Liver (tissue), 9 donors: ENCODE measurements around the gene SIGLEC9. TPM values are rescaled to one million over a fixed set of nuclear protein-coding genes. Genes with fewer than 3 reads are reported as not detected.

ENCODE experiments used
- DNase-seq: peaks from one replicate; pipeline ENCODE4 v3.0.0-alpha.2; 2017; ENCODE audit warnings: low spot score
- H3K27ac ChIP-seq, 2 donors: one replicate each; pipeline ENCODE4 v1.7.0; 2013; ENCODE audit warnings: inconsistent platforms in 2 of 2, low read length in 2 of 2, control low read depth in 1 of 2, low read depth in 1 of 2, mild to moderate bottlenecking in 1 of 2
- H3K27me3 ChIP-seq, 4 donors: one replicate each; pipeline versions ENCODE4 v1.6.1 to v1.7.0; 2013; ENCODE audit warnings: low read length in 3 of 4, inconsistent platforms in 1 of 4, mild to moderate bottlenecking in 1 of 4, moderate library complexity in 1 of 4; ENCODE audit not compliant: control insufficient read depth in 4 of 4, insufficient read depth in 4 of 4
- H3K36me3 ChIP-seq, 4 donors: one replicate each; pipeline versions ENCODE4 v1.6.1 to v1.7.0; 2013; ENCODE audit warnings: low read length in 3 of 4, mild to moderate bottlenecking in 3 of 4, low read depth in 1 of 4, moderate library complexity in 1 of 4; ENCODE audit not compliant: control insufficient read depth in 4 of 4, insufficient read depth in 3 of 4
- H3K4me1 ChIP-seq, 4 donors: one replicate each; pipeline versions ENCODE4 v1.6.1 to v1.7.0; 2013; ENCODE audit warnings: low read length in 3 of 4, mild to moderate bottlenecking in 3 of 4, moderate library complexity in 1 of 4; ENCODE audit not compliant: control insufficient read depth in 4 of 4, insufficient read depth in 4 of 4
- H3K4me3 ChIP-seq, 3 donors: one replicate each; pipeline versions ENCODE4 v1.6.1 to v1.7.0; 2013; ENCODE audit warnings: low read length in 3 of 3, control low read depth in 1 of 3, low read depth in 1 of 3, mild to moderate bottlenecking in 1 of 3
- H3K9ac ChIP-seq, 2 donors: one replicate each; pipeline ENCODE4 v1.7.0; 2013; ENCODE audit warnings: low read length in 2 of 2, mild to moderate bottlenecking in 2 of 2, moderate library complexity in 2 of 2, control low read depth in 1 of 2, low read depth in 1 of 2
- H3K9me3 ChIP-seq, 4 donors: one replicate each; pipeline versions ENCODE4 v1.6.1 to v1.7.0; 2013; ENCODE audit warnings: low read length in 3 of 4; ENCODE audit not compliant: control insufficient read depth in 4 of 4
- ATF3 ChIP-seq: IDR thresholded peaks from 2 replicates; pipeline ENCODE4 v1.6.1; 2016; ENCODE audit warnings: antibody characterized with exemption
- CTCF ChIP-seq: fragments of 150-350 bp; IDR thresholded peaks from 2 replicates; pipeline ENCODE4 v1.5.1; 2017; ENCODE audit warnings: improper control_type of control experiment, low read depth, low read length; ENCODE audit not compliant: missing input control
- FOXA1 ChIP-seq: IDR thresholded peaks from 2 replicates; pipeline ENCODE4 v1.6.1; 2016; ENCODE audit warnings: antibody characterized with exemption
- FOXA2 ChIP-seq: IDR thresholded peaks from 2 replicates; pipeline ENCODE4 v1.6.1; 2016; ENCODE audit warnings: antibody characterized with exemption
- HNF4A ChIP-seq, 2 donors: conservative IDR thresholded peaks; 2 replicates each; pipeline ENCODE4 v1.6.1; 2016; ENCODE audit warnings: antibody characterized with exemption in 2 of 2, mild to moderate bottlenecking in 2 of 2
- HNF4G ChIP-seq: IDR thresholded peaks from 2 replicates; pipeline ENCODE4 v1.6.1; 2016; ENCODE audit warnings: antibody characterized with exemption
- RAD21 ChIP-seq, 2 donors: IDR thresholded peaks; 2 replicates each; pipeline ENCODE4 v1.6.1; 2016; ENCODE audit warnings: antibody characterized with exemption in 2 of 2, mild to moderate bottlenecking in 2 of 2
- RXRA ChIP-seq, 2 donors: IDR thresholded peaks; 2 replicates each; pipeline ENCODE4 v1.6.1; 2017 to 2018; ENCODE audit warnings: antibody characterized with exemption in 2 of 2, mild to moderate bottlenecking in 1 of 2
- YY1 ChIP-seq: IDR thresholded peaks from 2 replicates; pipeline ENCODE4 v1.6.1; 2016; ENCODE audit warnings: antibody characterized with exemption, mild to moderate bottlenecking
- ZBTB33 ChIP-seq: IDR thresholded peaks from 2 replicates; pipeline ENCODE4 v1.6.1; 2016; ENCODE audit warnings: antibody characterized with exemption
- WGBS: extraction: QIAGEN DNeasy Blood & Tissue Kit; methylation state at CpG from one replicate; pipeline ENCODE4 v1.1.7; 2013; 5-methylcytosine and 5-hydroxymethylcytosine counted together
- polyA plus RNA-seq, 2 donors: library from polyadenylated mRNA; stranded (reverse) in 1 of 2; unstranded in 1 of 2; fragments of 200-250 nt in 1 of 2; fragments of >200 nt in 1 of 2; fragmentation: Nextera tagmentation in 1 of 2; extraction: Ambion mirVana in 1 of 2; gene quantifications; one replicate each; pipeline versions ENCODE4 v1.2.1 to v1.2.3, GENCODE V29; 2013 to 2015
- total RNA-seq, 2 donors: library from RNA; depleted of rRNA; stranded (reverse); fragments of >200 nt; gene quantifications; one replicate each; pipeline ENCODE4 v1.2.3, GENCODE V29; 2014
- TF ChIP-seq, protein P1 (sequence below): IDR thresholded peaks from 2 replicates; pipeline ENCODE4 v1.6.1; 2016; ENCODE audit warnings: antibody characterized with exemption, mild to moderate bottlenecking
- TF ChIP-seq, protein P2 (sequence below): IDR thresholded peaks from 2 replicates; pipeline ENCODE4 v1.6.1; 2016; ENCODE audit warnings: antibody characterized with exemption
- donor health status: healthy.
- donor health status: healthy.
- donor health status: healthy.
- donor health status: healthy.
- donor health status: healthy.

The SIGLEC9 gene
- total and polyA plus RNA-seq, 4 donors: 3.0 to 5.4 (median 4.4) TPM

DNA sequence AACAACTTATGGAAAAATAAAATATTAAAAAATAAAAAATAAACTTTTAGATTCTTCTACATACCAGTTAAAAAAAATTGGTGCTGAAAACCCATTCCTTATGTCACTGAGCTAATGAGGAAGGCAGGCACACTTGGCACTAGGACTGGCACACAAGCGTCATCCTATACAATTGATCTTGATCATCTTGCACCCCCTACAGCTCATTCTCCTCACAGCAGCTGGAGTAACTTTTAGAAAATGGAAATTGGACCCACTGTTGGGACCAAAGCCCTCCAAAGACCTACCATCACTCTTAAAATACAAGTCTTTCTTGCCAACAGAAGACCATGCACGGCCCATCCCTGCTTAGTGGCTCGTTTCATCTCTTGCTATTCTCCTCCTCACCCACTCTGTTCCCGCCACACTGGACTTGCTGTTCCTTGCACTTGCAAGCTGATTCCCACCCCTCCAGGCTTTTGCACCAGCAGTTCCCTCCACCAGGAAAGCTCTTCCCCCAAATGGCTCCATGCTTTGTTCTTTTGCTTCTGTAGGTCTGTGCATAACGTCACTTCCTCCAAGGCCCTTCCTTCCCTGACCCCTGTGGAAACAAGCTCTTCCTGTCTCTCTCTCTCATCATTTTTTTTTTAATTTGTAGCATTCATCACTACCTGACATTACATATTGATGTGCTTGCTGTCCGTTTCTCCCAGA is 28.1 kb upstream of the SIGLEC9 start:
- peaks cover 0 to 3% (median 0%) of the 10 kb centered on the region in 4 donors for H3K4me1 ChIP-seq
- H3K27ac ChIP-seq: no peak overlapping the region
- no peak for DNase-seq
- H3K9ac ChIP-seq: no peak overlapping the region
- H3K27me3 ChIP-seq: no peaks in the 10 kb centered on the region
- TF ChIP-seq ATF3 (no peak), HNF4G (no peak), RXRA (IDR thresholded peaks at IDR 0.05) (no peak), HNF4A (conservative IDR thresholded peaks at IDR 0.05) (no peak), YY1 (no peak)
- TF ChIP-seq, protein P1, sequence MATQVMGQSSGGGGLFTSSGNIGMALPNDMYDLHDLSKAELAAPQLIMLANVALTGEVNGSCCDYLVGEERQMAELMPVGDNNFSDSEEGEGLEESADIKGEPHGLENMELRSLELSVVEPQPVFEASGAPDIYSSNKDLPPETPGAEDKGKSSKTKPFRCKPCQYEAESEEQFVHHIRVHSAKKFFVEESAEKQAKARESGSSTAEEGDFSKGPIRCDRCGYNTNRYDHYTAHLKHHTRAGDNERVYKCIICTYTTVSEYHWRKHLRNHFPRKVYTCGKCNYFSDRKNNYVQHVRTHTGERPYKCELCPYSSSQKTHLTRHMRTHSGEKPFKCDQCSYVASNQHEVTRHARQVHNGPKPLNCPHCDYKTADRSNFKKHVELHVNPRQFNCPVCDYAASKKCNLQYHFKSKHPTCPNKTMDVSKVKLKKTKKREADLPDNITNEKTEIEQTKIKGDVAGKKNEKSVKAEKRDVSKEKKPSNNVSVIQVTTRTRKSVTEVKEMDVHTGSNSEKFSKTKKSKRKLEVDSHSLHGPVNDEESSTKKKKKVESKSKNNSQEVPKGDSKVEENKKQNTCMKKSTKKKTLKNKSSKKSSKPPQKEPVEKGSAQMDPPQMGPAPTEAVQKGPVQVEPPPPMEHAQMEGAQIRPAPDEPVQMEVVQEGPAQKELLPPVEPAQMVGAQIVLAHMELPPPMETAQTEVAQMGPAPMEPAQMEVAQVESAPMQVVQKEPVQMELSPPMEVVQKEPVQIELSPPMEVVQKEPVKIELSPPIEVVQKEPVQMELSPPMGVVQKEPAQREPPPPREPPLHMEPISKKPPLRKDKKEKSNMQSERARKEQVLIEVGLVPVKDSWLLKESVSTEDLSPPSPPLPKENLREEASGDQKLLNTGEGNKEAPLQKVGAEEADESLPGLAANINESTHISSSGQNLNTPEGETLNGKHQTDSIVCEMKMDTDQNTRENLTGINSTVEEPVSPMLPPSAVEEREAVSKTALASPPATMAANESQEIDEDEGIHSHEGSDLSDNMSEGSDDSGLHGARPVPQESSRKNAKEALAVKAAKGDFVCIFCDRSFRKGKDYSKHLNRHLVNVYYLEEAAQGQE: no peak
- H3K36me3 ChIP-seq: peaks cover 0 to 8% (median 0%) of the 10 kb centered on the region in 4 donors
- WGBS: 91% methylated on average over 6 of the region's 6 CpGs
- no peaks in the 10 kb centered on the region for H3K9me3 ChIP-seq
- H3K4me3 ChIP-seq: no peak overlapping the region

- Histone ChIP-seq H3K9ac (no peak overlapping the region), H3K36me3 (peaks cover 0 to 9% (median 1%) of the 10 kb centered on the region in 4 donors), H3K4me1 (peaks cover 0 to 3% (median 0%) of the 10 kb centered on the region in 4 donors), H3K9me3 (no peaks in the 10 kb centered on the region), H3K4me3 (no peak overlapping the region), H3K27me3 (no peaks in the 10 kb centered on the region), H3K27ac (no peak overlapping the region)
- WGBS: 11% methylated on average over 8 of the region's 8 CpGs
- TF ChIP-seq RXRA (IDR thresholded peaks at IDR 0.05) (no peak), FOXA1 (no peak), RAD21 (IDR thresholded peaks at IDR 0.05) (peak in 1 of 2 donors; percentile 63), FOXA2 (no peak), ZBTB33 (no peak), CTCF (peak; percentile 49)
- TF ChIP-seq, protein P2, sequence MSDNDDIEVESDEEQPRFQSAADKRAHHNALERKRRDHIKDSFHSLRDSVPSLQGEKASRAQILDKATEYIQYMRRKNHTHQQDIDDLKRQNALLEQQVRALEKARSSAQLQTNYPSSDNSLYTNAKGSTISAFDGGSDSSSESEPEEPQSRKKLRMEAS: no peak
- peak; percentile 78 for DNase-seq
Measured at GRCh38 chr19:51097166-51097738, 27.5 kb upstream of the SIGLEC9 start.
